ENCODE results near the gene FGGY. TPM values are rescaled to one million over a fixed set of nuclear protein-coding genes. Genes with fewer than 3 reads are reported as not detected.
A peak's percentile ranks its signal among the peaks of the same experiment; 100 is the strongest.

Gene FGGY
- total RNA-seq, 4 donors from 2014 or later: 23.3 to 26.4 (median 25.3) TPM

DNA sequence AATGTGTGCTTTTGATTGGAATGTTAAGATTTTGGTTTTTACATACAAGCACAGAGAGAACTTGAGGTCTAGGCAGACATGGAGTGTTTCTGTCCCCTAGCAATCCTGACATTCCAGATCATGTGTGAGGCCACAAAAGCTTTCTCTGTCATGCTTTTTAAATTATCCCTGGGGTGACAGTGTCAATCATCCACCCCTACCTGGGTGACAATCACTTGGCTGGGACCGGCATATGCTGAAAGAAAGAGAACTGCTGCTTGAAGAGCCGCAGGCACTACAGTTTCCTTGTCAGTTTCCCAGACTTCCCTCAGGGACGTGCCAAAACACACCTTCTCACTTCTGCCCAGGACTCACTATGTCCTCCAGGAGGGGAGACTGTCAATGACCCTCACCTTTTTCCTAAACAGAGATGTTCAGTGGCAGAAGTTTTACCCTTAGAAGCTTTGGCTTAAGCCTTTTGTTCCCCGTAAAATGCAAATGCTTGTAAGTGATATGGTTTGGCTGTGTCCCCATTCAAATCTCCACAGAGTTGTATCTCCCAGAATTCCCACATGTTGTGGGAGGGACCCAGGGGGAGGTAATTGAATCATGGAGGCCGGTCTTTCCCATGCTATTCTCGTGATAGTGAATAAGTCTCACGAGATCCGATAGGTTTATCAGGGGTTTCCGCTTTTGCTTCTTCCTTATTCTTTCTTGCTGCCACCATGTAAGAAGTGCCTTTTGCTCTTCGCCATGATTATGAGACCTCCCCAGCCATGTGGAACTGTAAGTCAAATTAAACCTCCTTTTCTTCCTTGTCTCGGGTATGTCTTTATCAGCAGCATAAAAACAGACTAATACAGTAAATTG is 217.4 kb downstream of the FGGY start:
- TF ChIP-seq POLR2AphosphoS5 (IDR thresholded peaks at IDR 0.05) (no peak), EP300 (IDR thresholded peaks at IDR 0.05) (no peak), POLR2A (IDR thresholded peaks at IDR 0.05; ENCODE audit: low read depth) (no peak)
- TF ChIP-seq, protein P1, sequence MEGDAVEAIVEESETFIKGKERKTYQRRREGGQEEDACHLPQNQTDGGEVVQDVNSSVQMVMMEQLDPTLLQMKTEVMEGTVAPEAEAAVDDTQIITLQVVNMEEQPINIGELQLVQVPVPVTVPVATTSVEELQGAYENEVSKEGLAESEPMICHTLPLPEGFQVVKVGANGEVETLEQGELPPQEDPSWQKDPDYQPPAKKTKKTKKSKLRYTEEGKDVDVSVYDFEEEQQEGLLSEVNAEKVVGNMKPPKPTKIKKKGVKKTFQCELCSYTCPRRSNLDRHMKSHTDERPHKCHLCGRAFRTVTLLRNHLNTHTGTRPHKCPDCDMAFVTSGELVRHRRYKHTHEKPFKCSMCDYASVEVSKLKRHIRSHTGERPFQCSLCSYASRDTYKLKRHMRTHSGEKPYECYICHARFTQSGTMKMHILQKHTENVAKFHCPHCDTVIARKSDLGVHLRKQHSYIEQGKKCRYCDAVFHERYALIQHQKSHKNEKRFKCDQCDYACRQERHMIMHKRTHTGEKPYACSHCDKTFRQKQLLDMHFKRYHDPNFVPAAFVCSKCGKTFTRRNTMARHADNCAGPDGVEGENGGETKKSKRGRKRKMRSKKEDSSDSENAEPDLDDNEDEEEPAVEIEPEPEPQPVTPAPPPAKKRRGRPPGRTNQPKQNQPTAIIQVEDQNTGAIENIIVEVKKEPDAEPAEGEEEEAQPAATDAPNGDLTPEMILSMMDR (IDR thresholded peaks at IDR 0.05): no peak
- intact Hi-C loops (cut with DNase I): no loop called here
- Histone ChIP-seq H3K9me3 (no peaks in the 10 kb centered on the region), H3K4me1 (peaks cover 0 to 60% (median 43%) of the 10 kb centered on the region in 4 donors), H3K36me3 (no peaks in the 10 kb centered on the region), H3K27ac (replicated peaks in 1 of 4) (no peak overlapping the region), H3K4me3 (no peak overlapping the region), H3K27me3 (no peaks in the 10 kb centered on the region)
- DNase-seq (ENCODE audit: extremely low spot score): no peak
- 94% methylated on average over 11 of the region's 11 CpGs for WGBS

DNA sequence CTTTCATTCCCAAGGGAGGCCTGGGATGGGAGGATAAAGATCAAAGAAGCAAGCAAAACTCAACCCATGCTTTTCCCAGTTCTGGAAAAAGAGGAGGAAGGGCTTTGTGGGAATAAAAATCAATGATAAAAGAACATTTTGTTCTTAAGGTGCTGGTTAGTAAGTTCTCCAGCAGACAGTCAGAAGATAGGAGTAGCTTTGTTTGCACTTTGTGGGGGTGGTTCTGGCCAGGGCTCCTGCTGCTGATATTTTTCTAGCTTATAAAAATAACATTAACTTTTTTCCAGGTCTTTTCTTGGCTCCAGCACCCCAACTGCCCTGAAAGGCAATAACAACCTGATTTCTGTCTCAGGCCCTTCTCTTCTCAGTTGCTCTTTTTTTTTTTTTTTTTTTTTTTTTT is 220.0 kb downstream of the FGGY start:
- intact Hi-C loops (cut with DNase I): no loop called here
- no peak for DNase-seq (ENCODE audit: extremely low spot score)
- H3K4me1 ChIP-seq: peaks cover 14 to 62% (median 52%) of the 10 kb centered on the region in 4 donors

DNA sequence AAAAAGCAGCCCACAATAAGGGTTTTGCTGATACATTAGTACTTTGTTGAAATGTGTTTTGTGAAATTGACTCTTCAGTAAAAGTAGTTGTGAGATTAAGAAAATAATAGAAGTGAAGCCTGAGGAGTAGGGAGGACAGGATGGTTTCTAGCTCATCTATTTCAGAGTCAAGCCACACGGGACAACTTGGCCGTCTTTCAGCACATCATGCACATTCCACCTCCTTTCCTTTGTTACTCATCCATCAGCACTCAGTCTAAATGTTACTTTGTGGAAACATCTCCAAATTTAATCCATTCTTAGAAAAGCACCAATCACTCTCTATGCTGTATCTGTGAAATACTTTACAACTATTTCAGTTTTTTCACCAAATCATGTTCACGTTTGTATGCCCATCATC is 223.3 kb downstream of the FGGY start:
- Histone ChIP-seq H3K27ac (replicated peaks in 1 of 4) (peak overlapping the region; percentile 68 to 76 (median 72)), H3K27me3 (no peaks in the 10 kb centered on the region), H3K36me3 (no peaks in the 10 kb centered on the region), H3K4me1 (peaks cover 14 to 47% (median 44%) of the 10 kb centered on the region in 4 donors), H3K4me3 (no peak overlapping the region), H3K9me3 (no peaks in the 10 kb centered on the region)
- TF ChIP-seq POLR2AphosphoS5 (IDR thresholded peaks at IDR 0.05): peak in 1 of 2 donors; percentile 39
- TF ChIP-seq, protein P1 (IDR thresholded peaks at IDR 0.05): no peak
- intact Hi-C loops (cut with DNase I): no loop called here
- no peak for DNase-seq (ENCODE audit: extremely low spot score)
- 46% methylated on average over 3 of the region's 3 CpGs for WGBS

More for the DNA sequence above, 220.0 kb downstream of the FGGY start:
- TF ChIP-seq EP300 (IDR thresholded peaks at IDR 0.05): no peak
- peak in 1 of 2 donors; percentile 50 for TF ChIP-seq POLR2AphosphoS5 (IDR thresholded peaks at IDR 0.05)
- TF ChIP-seq, protein P1 (IDR thresholded peaks at IDR 0.05): no peak
- TF ChIP-seq POLR2A (IDR thresholded peaks at IDR 0.05; ENCODE audit: low read depth): no peak
- Histone ChIP-seq H3K27ac (replicated peaks in 1 of 4) (peak overlapping the region; percentile 10 to 80 (median 71)), H3K9me3 (no peaks in the 10 kb centered on the region), H3K27me3 (no peaks in the 10 kb centered on the region), H3K4me3 (no peak overlapping the region), H3K36me3 (no peaks in the 10 kb centered on the region)

DNA sequence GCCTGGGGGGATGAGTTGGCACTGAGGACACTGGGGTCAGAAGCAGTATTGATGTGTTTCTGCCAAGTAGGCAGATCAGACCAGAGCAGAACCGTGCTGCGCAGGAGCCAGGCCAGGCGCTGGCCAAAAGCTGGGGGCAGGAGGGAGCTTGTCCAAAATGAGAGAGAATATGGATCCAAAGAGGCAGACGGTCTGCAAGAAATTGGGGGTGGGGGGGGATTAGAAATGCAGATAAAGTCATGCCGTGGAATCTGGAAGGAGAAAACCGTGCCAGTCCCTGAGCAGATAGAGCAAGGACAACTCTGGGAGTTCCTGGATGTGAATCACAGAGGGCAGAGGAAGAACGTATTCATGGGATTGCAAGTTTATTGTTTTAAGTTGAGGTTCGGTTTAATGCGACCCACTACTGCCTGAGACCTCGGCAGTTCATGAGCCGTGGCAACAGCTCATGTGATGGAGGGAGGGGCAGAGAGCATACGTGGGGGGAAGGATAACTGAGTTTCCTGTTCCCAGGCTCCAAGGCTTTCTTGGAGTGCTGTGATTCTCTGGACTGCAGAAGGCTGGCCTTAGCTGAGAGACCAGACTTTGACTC is 224.0 kb downstream of the FGGY start:
- no peaks in the 10 kb centered on the region for H3K36me3 ChIP-seq
- WGBS: 32% methylated on average over 12 of the region's 12 CpGs
- peak; percentile 74 for DNase-seq (ENCODE audit: extremely low spot score)
- no peak overlapping the region for H3K4me3 ChIP-seq
- H3K4me1 ChIP-seq: peaks cover 14 to 45% (median 42%) of the 10 kb centered on the region in 4 donors
- TF ChIP-seq POLR2AphosphoS5 (IDR thresholded peaks at IDR 0.05): peak in 1 of 2 donors; percentile 61
- no peak for TF ChIP-seq POLR2A (IDR thresholded peaks at IDR 0.05; ENCODE audit: low read depth)
- no peaks in the 10 kb centered on the region for H3K27me3 ChIP-seq
- no peaks in the 10 kb centered on the region for H3K9me3 ChIP-seq
- intact Hi-C loops (cut with DNase I): no loop called here
- peak overlapping the region; percentile 68 to 76 (median 72) for H3K27ac ChIP-seq (replicated peaks in 1 of 4)

DNA sequence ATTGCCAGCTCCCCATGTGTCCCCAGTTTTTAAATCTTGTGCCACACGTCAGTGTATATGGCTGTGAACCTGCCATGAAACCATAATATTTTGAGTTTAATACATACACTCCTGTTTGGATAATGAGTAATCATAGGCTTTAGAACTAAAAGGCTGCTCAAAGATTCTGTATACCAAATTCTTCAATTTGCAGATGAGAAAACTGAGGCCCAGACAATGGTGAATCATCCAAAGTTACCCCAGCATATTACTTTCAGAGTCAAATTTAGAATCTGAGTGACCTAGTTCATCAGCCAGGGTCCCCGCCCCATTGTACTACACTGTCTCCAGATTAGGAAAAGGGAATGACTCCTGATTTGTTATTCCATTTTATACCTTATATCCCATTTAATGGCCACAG is 224.6 kb downstream of the FGGY start:
- Histone ChIP-seq H3K27me3 (no peaks in the 10 kb centered on the region), H3K9me3 (no peaks in the 10 kb centered on the region), H3K36me3 (no peaks in the 10 kb centered on the region), H3K27ac (replicated peaks in 1 of 4) (peak overlapping the region; percentile 68 to 76 (median 72)), H3K4me3 (no peak overlapping the region), H3K4me1 (peaks cover 14 to 39% (median 37%) of the 10 kb centered on the region in 4 donors)
- 60% methylated on average over 2 of the region's 2 CpGs for WGBS
- DNase-seq (ENCODE audit: extremely low spot score): no peak
- intact Hi-C loops (cut with DNase I): no loop called here
- TF ChIP-seq POLR2AphosphoS5 (IDR thresholded peaks at IDR 0.05): no peak

Data from esophagus muscularis mucosa (tissue), 4 donors.